DMS 273 treated with DMSO at 0.1 percent for 48 hours (cell line): ENCODE results near the gene IGFBP7.

Experiments used
- DNase-seq: peaks from one replicate; lab custom pipeline; 2025; lab: John Stamatoyannopoulos, UW

IGFBP7 gene

DNA sequence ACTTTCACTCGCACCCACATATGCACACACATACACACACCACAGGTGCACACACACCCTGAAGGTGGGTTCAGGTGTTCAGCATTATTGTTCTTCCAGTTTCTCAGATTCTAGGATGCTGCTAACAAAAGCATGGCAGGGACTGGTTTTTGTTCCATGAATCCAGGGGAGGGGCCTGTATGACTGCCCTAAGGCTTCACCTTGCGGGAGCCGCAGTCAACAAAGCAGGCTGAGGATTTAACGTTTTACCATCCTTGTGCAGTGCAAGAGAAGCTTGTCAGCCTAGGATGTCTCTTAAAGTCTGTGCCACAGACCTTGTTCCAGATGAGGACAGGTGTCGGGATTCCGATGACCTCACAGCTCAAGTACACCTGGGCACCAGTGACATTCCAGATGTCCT lies 69.7 kb downstream of the IGFBP7 start:
- no peak for DNase-seq

DNA sequence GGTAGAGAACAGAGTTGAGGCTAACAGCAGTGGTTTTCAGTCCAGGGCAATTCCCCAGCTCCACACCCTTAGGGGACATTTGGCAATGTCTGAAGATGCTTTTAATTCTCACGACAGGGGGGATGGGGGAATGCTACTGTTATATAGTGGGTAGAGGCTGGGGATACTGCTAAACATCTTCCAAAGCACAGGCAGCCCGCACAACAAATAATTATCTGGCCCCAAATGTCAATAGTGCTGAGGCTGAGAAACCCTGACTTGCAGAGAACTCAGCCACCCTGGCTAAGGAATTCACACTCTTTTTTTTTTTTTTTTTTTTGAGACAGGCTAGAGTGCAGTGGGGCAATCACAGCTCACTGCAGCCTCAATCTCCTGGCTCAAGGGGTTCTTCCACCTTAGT lies 70.8 kb downstream of the IGFBP7 start:
- no peak for DNase-seq

DNA sequence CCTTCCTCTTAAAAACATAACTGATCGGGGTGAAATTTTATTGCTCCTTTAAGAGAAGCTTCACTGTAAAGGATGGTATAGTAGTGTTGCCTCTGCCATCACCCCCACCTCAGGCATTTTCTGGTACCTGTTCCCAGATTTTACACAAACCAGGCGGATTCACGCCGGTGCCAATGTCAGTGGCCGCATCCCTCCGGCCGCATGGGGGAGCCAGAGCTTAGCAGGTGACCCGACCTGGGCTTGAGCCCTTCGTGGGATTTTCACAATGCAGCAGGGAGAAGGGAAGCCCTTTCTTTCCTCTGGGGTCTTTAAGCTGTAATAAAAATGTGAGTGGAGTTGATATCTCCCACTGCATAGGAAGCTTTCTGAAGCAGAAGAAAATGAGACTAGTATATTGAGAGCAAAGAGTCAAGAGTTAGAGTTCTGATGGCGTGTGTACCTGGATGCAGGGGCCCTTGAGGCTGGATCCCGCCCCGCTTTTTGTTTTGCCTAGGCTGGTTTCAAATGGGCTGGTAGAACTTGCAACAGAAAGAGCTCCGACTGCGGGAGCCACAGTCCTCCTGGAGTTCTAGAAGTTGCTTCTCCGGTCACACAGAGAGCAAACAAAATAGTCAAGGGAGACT lies 72.1 kb downstream of the IGFBP7 start:
- DNase-seq, result no peak

DNA sequence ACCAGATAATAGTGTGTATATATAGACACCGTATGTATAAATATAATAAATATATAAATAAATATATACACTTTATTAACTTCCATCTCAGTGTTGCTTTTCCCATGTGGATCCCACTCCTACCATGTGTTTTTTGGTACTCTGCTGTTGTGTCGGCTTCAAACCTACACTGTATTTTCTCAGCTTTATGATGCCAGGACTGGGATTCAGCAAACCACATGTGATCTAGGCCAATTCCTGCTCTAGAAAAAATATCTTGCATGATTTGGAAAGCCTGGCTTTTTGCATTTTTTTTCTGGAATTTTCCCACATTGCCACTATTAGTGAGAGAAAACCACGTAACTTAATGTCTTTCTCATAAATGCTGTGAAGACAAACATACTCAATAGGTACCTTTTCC lies 75.7 kb downstream of the IGFBP7 start:
- no peak for DNase-seq

DNA sequence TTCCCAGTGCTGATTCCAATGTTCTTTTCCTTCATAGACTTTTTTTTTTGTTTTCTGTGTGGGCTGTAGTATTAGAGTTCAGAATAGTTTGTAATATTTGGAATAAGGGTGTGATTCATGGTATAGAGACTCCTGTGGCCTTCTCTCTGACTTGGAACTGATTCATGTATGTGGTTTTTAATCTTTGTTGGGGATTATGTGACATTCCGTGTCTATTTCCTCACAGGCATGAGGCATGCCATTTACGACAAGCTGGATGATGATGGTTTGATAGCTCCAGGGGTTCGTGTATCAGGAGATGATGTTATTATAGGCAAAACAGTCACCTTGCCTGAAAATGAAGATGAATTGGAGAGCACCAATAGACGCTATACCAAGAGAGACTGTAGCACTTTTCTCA lies 87.1 kb downstream of the IGFBP7 start:
- DNase-seq, result no peak

GRCh38 chr4:57020467-57021101 lies 89.6 kb downstream of the IGFBP7 start:
- no peak for DNase-seq

GRCh38 chr4:57018980-57019379 lies 91.2 kb downstream of the IGFBP7 start:
- no peak for DNase-seq

DNA sequence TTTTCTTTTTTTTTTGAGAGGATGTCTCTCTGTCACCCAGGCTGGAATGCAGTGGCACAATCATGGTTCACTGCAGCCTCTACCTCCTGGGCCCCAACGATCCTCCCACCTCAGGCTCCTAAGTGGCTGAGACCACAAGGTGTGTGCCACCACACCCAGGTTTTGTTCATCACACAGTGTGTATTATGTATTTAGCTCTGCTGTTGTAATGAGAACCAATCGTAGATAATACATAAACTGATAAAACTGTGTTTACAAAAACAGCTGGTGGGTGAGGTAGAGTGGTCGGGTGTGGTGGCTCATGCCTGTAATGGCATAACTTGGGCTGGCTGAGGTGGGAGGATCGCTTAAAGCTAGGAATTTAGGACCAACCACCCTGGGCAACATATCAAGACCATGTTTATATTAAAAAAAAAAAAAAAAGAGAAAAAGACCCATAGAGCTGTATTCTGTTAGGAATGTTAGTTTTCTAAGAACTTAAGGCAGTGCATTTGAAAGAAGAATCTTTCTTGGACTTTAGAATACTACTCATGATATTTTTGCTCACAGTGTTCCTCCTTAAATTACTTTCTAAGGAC lies 96.6 kb downstream of the IGFBP7 start:
- no peak for DNase-seq

DNA sequence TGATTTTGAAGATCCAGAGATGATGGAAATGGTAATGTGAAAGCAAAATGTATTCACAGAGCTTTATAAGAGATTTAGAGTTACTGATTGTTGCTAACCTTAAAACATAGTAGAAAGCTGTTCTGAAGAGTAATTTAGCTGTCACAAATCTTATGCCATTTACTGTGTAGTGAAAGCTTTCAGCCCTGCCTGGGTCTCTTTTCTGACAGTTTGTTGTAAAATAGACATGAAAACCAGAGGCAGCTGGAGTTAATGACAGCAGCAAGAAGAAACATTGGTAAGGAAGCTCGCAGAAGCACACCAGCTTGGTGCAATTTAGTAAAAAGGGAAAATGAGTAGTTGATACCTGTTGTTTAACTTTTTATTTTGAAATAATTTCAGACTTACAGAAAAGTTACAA lies 110.4 kb downstream of the IGFBP7 start:
- DNase-seq, result no peak

DNA sequence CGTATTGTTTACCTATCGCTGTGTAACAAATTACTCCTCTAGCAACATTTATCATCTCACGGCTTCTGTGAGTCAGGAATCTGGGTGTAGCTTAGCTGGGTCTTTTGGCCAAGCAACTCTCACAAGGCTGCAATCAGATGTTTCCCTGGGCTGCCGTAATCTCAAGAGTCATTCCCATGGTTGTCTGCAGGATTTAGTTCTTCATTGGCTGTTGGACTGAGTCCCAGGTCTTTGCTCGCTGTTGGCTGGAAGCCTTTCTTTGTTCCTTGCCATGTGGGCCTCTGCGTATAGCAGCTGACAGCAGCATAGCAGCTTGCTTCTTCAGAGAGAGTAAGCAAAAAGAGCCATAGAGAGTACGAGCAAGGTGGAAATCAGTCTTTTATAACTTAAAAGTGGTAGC lies 114.7 kb downstream of the IGFBP7 start:
- DNase-seq, result no peak

DNA sequence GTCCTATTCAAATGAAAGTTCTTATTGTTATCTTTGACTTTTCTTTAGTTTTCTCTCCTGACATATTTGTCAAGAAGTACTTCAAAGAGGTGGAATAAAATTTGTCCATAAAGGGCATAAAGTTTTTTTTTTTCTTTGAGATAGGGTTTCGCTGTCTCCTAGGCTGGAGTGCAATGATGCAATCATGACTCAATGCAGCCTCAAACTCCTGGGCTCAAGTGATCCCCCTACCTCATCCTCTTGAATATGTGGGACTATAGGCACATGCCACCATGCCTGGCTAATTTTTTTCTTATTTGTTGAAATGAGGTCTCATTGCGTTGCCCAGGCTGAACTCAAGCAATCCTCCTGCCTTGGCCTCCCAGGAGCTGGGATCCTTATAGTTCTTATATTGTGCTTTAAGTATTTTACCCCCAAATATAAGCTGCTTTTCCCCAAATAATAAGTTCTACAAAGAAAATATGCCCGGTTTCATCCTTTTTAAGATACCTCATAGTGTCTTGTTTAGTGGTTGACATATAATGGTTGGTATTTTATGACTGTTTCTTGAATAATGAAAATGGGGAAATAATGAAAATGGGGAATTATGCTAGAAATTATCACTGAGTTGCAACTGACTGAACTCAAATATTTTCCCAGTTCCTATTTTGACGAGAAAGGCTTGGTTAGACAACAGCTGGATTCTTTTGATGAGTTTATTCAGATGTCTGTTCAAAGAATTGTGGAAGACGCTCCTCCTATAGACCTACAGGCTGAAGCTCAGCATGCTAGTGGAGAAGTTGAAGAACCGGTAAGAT lies 119.9 kb downstream of the IGFBP7 start:
- DNase-seq, result no peak

- DNase-seq, result no peak
Measured at GRCh38 chr4:56986952-56987351, 123.2 kb downstream of the IGFBP7 start.

DNA sequence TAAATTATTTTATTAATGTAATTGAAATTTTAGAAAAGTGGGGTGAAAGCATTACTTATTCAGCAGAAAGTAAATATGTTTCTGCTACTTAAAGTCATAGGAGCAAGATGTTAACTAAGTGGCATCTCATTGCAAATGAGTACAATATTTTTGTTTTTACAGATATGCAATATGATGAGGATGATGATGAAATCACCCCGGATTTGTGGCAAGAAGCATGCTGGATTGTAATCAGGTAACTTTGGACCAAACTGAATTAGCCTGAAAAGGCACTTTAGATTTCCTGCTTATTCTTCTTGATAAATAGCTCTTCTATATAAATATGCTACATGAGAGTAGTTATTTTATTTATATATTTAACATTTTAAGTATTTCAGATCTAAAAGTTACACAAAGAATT lies 124.0 kb downstream of the IGFBP7 start:
- DNase-seq, result no peak

- no peak for DNase-seq
Measured at GRCh38 chr4:56981795-56982201, 128.4 kb downstream of the IGFBP7 start.
